Tibial artery (tissue), 4 donors: ENCODE data around the gene FRRS1L.
"Not testable (repeated sequence)": the region's sequence is repeated elsewhere in the genome, so short reads cannot be mapped to it uniquely, and the experiment has no call there.

ENCODE experiments used
- DNase-seq, 2 donors: peaks; one replicate each; pipeline ENCODE4 v3.0.0-alpha.2; 2019
- H3K27ac ChIP-seq, 2 donors: fragments of 200-600 bp; sonication (generic) in 1 of 2; 1 replicate in 1 of 2; 2 replicates in 1 of 2; pipeline ENCODE4 v1.5.1; 2018 to 2019; ENCODE audit warnings: mild to moderate bottlenecking in 1 of 2
- H3K27me3 ChIP-seq, 2 donors: fragments of 200-600 bp; sonication (generic) in 1 of 2; one replicate each; pipeline versions ENCODE4 v1.5.1 to v1.6.0; 2016 to 2019
- H3K36me3 ChIP-seq, 3 donors: fragments of 200-600 bp; sonication (generic) in 2 of 3; one replicate each; pipeline ENCODE4 v1.5.1; 2016 to 2019; ENCODE audit warnings: mild to moderate bottlenecking in 2 of 3
- H3K4me1 ChIP-seq, 4 donors: fragments of 200-600 bp; sonication (generic) in 2 of 4; 1 replicate in 3 of 4; 2 replicates in 1 of 4; pipeline ENCODE4 v1.5.1; 2016 to 2019
- H3K4me3 ChIP-seq, 2 donors: fragments of 200-600 bp; sonication (generic) in 1 of 2; 1 replicate in 1 of 2; 2 replicates in 1 of 2; pipeline ENCODE4 v1.5.1; 2018 to 2019; ENCODE audit warnings: mild to moderate bottlenecking in 2 of 2
- H3K9me3 ChIP-seq, 3 donors: fragments of 200-600 bp; sonication (generic) in 1 of 3; one replicate each; pipeline ENCODE4 v1.5.1; 2016 to 2019
- intact Hi-C: fragments of 100-400 bp; cut with DNase I; formaldehyde crosslinking; loops from one replicate; pipeline ENCODE4 v1.15.0; 2023; ENCODE audit warnings: low total_unique reads
- TF ChIP-seq, protein P1 (sequence below), 2 experiments: fragments of 200-600 bp in 1 of 2; fragments of 450-650 bp in 1 of 2; IDR thresholded peaks; one replicate each; pipeline ENCODE4 v1.5.1; 2017 to 2019; ENCODE audit warnings: antibody characterized with exemption in 2 of 2, mild to moderate bottlenecking in 1 of 2, moderate library complexity in 1 of 2

The FRRS1L gene

DNA sequence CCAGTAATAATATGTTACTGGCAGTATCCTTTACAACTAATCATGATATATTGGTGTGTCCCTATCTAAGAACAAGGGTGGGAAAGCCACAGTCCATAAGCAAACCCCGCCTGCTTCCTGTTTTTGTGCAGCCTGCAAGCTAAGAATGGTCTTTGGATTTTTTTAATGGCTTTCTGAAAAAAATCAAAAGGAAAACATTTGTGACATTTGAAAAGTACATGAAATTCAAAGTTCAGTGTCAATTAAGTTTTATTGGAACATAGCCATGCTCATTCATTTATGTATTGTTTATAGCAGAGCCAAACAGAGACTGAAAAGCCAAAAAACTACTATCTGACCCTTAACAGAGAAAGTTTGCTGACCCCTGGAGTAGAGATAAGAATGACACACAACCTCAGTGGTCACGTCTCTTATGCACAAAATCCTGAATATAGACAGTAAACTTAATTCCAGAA, 34.5 kb downstream of the FRRS1L start:
- TF ChIP-seq, protein P1, sequence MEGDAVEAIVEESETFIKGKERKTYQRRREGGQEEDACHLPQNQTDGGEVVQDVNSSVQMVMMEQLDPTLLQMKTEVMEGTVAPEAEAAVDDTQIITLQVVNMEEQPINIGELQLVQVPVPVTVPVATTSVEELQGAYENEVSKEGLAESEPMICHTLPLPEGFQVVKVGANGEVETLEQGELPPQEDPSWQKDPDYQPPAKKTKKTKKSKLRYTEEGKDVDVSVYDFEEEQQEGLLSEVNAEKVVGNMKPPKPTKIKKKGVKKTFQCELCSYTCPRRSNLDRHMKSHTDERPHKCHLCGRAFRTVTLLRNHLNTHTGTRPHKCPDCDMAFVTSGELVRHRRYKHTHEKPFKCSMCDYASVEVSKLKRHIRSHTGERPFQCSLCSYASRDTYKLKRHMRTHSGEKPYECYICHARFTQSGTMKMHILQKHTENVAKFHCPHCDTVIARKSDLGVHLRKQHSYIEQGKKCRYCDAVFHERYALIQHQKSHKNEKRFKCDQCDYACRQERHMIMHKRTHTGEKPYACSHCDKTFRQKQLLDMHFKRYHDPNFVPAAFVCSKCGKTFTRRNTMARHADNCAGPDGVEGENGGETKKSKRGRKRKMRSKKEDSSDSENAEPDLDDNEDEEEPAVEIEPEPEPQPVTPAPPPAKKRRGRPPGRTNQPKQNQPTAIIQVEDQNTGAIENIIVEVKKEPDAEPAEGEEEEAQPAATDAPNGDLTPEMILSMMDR (IDR thresholded peaks at IDR 0.05) = no peak

DNA sequence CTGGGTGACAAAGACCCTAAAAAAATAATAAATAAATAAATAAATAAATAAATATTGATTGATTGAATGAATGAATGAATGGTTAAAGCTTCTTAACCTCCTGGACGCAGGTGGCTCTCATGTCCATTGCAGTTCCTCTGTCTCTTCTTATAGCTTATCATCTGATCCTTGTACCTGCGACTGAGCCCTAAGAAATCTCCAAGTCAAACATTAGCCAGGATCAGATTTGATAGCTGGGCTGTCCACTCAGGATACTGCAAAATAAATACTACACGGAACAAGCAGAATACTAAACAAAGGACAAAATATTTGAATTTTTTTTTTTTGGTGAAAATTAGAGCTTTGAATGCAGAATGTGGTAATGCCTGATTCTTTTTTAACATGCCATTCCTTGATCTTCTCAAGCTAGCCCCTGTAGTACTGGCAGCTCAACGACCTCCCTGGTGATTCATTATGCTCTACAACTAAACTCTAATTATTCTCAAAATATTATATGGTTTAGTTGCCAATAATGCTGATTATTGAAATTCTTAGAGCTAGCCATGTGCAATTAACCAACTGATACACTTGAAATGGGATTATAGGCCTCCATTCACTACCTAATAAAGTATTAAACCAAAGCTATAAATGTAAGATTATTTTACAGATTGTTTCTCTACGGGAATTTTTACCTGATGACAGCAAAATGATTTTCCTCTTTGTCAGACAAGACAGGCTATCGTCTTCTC, 37.4 kb downstream of the FRRS1L start:
- TF ChIP-seq, protein P1 (IDR thresholded peaks at IDR 0.05) = no peak

More for the DNA sequence above, 34.5 kb downstream of the FRRS1L start:
- Histone ChIP-seq H3K27me3 (no peaks in the 10 kb centered on the region), H3K4me1 (no peaks in the 10 kb centered on the region), H3K4me3 (no peak overlapping the region), H3K36me3 (no peaks in the 10 kb centered on the region), H3K27ac (no peak overlapping the region), H3K9me3 (no peaks in the 10 kb centered on the region)
- DNase-seq = no peak
- intact Hi-C loops = no loop called here

DNA sequence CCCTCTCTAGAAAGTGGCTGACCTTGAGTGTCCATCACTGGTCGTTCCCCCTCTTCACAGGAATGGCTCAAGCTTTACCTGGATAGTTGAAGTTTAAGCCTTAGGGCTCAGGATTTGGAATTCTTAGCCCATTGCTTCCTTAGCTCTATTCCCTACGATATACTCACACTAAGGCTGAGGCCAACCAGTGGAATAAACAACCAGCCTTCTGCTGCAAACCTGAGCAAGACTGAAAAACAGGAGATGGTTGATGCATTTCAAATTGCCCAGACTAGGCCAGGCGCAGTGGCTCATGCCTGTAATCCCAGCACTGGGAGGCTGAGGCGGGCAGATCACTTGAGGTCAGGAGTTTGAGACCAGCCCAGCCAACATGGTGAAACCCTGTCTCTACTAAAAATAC, 40.4 kb downstream of the FRRS1L start:
- H3K27me3 ChIP-seq, H3K4me3 ChIP-seq, H3K4me1 ChIP-seq, intact Hi-C loops, DNase-seq, H3K9me3 ChIP-seq, H3K27ac ChIP-seq, H3K36me3 ChIP-seq: not testable (repeated sequence)

More for the DNA sequence above, 37.4 kb downstream of the FRRS1L start:
- Histone ChIP-seq H3K27me3 (no peaks in the 10 kb centered on the region), H3K9me3 (no peaks in the 10 kb centered on the region), H3K27ac (no peak overlapping the region), H3K36me3 (no peaks in the 10 kb centered on the region), H3K4me1 (no peaks in the 10 kb centered on the region), H3K4me3 (no peak overlapping the region)
- DNase-seq = no peak
- intact Hi-C loops = no loop called here

DNA sequence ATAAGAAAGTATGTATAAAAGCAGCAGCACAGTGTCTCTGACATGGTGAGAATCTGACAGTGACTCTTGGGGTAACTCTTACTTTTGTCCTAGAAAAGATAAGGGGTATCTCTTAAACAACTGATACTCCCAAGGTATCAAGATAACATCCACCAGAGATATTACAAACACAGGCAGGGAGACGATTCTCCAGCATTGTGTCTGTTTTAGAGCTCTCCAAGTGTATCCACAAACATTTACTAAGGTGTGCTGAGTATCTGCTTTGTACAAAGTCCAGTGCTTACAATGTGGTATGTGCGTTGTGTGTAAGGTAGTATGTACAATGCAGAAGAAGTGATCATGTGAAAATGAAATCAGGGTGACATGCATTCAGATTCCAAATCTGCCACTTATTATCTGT, 42.9 kb downstream of the FRRS1L start:
- TF ChIP-seq, protein P1 (IDR thresholded peaks at IDR 0.05) = no peak
- Histone ChIP-seq H3K4me3 (no peak overlapping the region), H3K36me3 (no peaks in the 10 kb centered on the region), H3K27ac (no peak overlapping the region), H3K4me1 (no peaks in the 10 kb centered on the region), H3K27me3 (no peaks in the 10 kb centered on the region), H3K9me3 (no peaks in the 10 kb centered on the region)
- intact Hi-C loops = no loop called here
- no peak for DNase-seq

DNA sequence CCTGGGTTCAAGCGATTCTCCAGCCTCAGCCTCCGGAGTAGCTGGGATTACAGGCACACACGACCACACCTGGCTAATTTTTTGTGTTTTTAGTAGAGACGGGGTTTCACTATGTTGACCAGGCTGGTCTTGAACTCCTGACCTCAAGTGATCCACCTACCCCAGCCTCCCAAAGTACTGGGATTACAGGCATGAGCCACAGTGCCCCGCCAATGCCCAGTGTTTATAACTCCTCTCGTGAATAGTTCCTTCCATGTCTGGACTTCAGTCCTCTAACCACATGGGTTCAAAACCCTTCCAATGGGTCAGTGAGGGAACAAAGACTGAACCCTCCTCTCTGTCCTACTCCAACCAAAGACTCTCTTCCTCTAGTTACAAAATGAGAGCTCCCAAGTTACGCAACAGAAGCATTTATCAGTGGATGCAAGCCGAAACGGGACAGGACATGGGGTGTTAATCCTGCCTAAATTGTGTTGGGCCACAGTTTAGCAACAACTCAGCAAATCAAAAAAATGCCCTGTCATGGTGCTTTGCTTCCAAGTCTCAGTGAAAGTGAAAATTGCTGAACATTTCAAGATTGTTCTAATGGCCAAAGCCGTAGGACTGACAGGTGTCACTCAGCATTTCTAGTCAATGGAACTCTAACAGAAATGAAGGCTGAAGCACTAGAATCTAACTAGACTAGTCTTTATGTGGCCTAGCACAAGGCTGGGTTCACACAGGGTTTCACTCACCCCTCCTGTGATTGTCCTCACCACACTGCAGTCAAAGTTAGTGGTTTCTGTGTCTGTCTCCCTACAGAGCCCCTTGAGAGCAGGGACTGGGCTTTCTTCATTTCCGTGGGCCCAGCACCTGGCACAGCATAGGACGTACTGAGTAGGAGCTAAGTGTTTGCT, 44.1 kb downstream of the FRRS1L start:
- TF ChIP-seq, protein P1 (IDR thresholded peaks at IDR 0.05) = no peak
- intact Hi-C loops = no loop called here
- no peaks in the 10 kb centered on the region for H3K27me3 ChIP-seq
- no peaks in the 10 kb centered on the region for H3K36me3 ChIP-seq
- H3K4me3 ChIP-seq = no peak overlapping the region
- H3K4me1 ChIP-seq = peaks cover 0 to 11% (median 5%) of the 10 kb centered on the region in 4 donors
- no peaks in the 10 kb centered on the region for H3K9me3 ChIP-seq
- no peak overlapping the region for H3K27ac ChIP-seq
- DNase-seq = no peak
